Skeletal muscle tissue (tissue), 5 donors: Measurements from ENCODE around the gene BOLA2B. TPM values are rescaled to one million over a fixed set of nuclear protein-coding genes. Genes with fewer than 3 reads are reported as not detected.

Source experiments
- H3K27ac ChIP-seq: one replicate; pipeline ENCODE4 v1.7.0; 2013; ENCODE audit warnings: mild to moderate bottlenecking, low read depth, low read length, inconsistent platforms
- H3K27me3 ChIP-seq, 3 donors: one replicate each; pipeline ENCODE4 v1.7.0; 2013; ENCODE audit warnings: low read length in 3 of 3; ENCODE audit not compliant: control insufficient read depth in 3 of 3, insufficient read depth in 3 of 3
- H3K36me3 ChIP-seq, 3 donors: one replicate each; pipeline ENCODE4 v1.7.0; 2013; ENCODE audit warnings: low read length in 3 of 3; ENCODE audit not compliant: control insufficient read depth in 3 of 3, insufficient read depth in 3 of 3
- H3K4me1 ChIP-seq, 3 donors: one replicate each; pipeline ENCODE4 v1.7.0; 2013; ENCODE audit warnings: low read length in 3 of 3, mild to moderate bottlenecking in 3 of 3; ENCODE audit not compliant: control insufficient read depth in 3 of 3, insufficient read depth in 3 of 3
- H3K4me3 ChIP-seq, 3 donors: one replicate each; pipeline ENCODE4 v1.7.0; 2013; ENCODE audit warnings: low read length in 3 of 3
- H3K9ac ChIP-seq, 3 donors: one replicate each; pipeline ENCODE4 v1.7.0; 2013; ENCODE audit warnings: low read length in 3 of 3, mild to moderate bottlenecking in 3 of 3, moderate library complexity in 2 of 3, low read depth in 1 of 3
- H3K9me3 ChIP-seq, 3 donors: one replicate each; pipeline ENCODE4 v1.7.0; 2013; ENCODE audit warnings: low read length in 3 of 3; ENCODE audit not compliant: control insufficient read depth in 3 of 3
- small RNA-seq: library from RNA; depleted of rRNA; stranded (forward); fragments of <200 nt; gene quantifications from one replicate; pipeline ENCODE3, GENCODE V24; 2014
- total RNA-seq: library from RNA; depleted of rRNA; stranded (reverse); fragments of >200 nt; gene quantifications from one replicate; pipeline ENCODE4 v1.2.3, GENCODE V29; 2014
- donor health status: Osteomylitis.

BOLA2B gene
- total RNA-seq, 1 donor from 2014 or later: 23.5 TPM

DNA sequence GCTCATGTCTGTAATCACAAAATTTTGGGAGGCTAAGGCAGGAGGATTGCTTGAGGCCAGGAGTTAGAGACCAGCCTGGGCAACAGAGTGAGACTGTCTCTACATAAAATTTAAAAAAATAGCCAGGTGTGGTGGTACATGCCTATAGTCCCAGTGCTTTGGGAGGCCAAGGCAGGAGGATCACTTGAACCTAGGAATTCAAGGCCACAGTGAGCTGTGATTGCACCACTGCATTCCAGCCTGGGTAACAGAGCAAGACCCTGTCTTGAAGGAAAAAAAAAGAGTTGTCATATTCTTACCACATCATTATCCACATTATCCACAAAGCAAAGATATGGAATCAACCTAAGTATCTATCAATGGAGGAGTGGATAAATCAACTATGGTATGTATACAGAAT is 49.4 kb downstream of the BOLA2B start:
- H3K27me3 ChIP-seq: no peaks in the 10 kb centered on the region
- no peak overlapping the region for H3K9ac ChIP-seq
- H3K9me3 ChIP-seq: no peaks in the 10 kb centered on the region
- no peaks in the 10 kb centered on the region for H3K36me3 ChIP-seq
- no peak overlapping the region for H3K27ac ChIP-seq
- H3K4me1 ChIP-seq: no peaks in the 10 kb centered on the region
- H3K4me3 ChIP-seq: no peak overlapping the region

DNA sequence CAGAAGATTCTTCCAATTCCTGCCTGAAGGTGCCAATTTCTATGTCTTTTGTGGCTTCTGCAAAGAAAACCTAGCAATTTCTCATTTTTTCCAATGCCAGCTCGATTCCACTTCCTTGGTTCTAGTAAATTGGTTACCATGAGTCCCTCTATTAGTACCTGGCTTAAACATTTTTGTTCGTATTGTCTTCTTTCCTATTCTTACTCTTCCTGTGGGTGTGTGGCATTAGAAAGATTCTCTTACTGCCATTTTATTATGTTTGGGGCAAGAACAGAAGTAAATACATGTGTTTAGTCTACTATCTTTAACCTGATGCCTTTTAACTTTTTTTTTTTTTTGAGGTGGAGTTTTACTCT is 50.1 kb downstream of the BOLA2B start:
- Histone ChIP-seq H3K36me3 (no peaks in the 10 kb centered on the region), H3K27me3 (no peaks in the 10 kb centered on the region), H3K4me1 (no peaks in the 10 kb centered on the region), H3K9ac (no peak overlapping the region), H3K27ac (no peak overlapping the region), H3K9me3 (no peaks in the 10 kb centered on the region), H3K4me3 (no peak overlapping the region)

Small RNA genes lying within 50 kb of the gene (small RNA-seq; reads per million reads assigned to genes)
- not detected for gene AC106782.4

Other genes with a start within 250 kb of the BOLA2B start
- gene TMEM219, start 231.6 kb downstream of the BOLA2B start, total RNA-seq: 35.0 TPM
- gene TAOK2, start 219.8 kb downstream of the BOLA2B start, total RNA-seq: 35.0 TPM
- 9.4 TPM for gene HIRIP3, start 198.0 kb downstream of the BOLA2B start, total RNA-seq
- gene INO80E, start 197.4 kb downstream of the BOLA2B start, total RNA-seq: 12.5 TPM
- 0.52 TPM for gene DOC2A, start 182.6 kb downstream of the BOLA2B start, total RNA-seq
- gene C16orf92, start 170.5 kb downstream of the BOLA2B start, total RNA-seq: not detected
- gene TLCD3B, start 162.4 kb downstream of the BOLA2B start, total RNA-seq: 0.52 TPM
- 1,497 TPM for gene ALDOA, start 127.9 kb downstream of the BOLA2B start, total RNA-seq
- gene PPP4C, start 117.7 kb downstream of the BOLA2B start, total RNA-seq: 72.0 TPM
- gene TBX6, start 101.7 kb downstream of the BOLA2B start, total RNA-seq: not detected
- 14.1 TPM for gene YPEL3, start 97.5 kb downstream of the BOLA2B start, total RNA-seq
- gene GDPD3, start 80.1 kb downstream of the BOLA2B start, total RNA-seq: 0.52 TPM
- 14.6 TPM for gene MAPK3, start 70.4 kb downstream of the BOLA2B start, total RNA-seq
- 8.4 TPM for gene CORO1A, start 10.1 kb downstream of the BOLA2B start, total RNA-seq
- 11.0 TPM for gene SLX1A, start 209 bp upstream of the BOLA2B start, total RNA-seq
- 1.6 TPM for gene SULT1A3, start 5.6 kb upstream of the BOLA2B start, total RNA-seq
- 3.7 TPM for gene NPIPB13, start 54.8 kb upstream of the BOLA2B start, total RNA-seq
- gene CD2BP2, start 161.6 kb upstream of the BOLA2B start, total RNA-seq: 24.5 TPM
- gene TBC1D10B, start 176.8 kb upstream of the BOLA2B start, total RNA-seq: 24.5 TPM
- gene MYL11, start 181.1 kb upstream of the BOLA2B start, total RNA-seq: 12,119 TPM
- gene SEPTIN1, start 188.9 kb upstream of the BOLA2B start, total RNA-seq: 0.52 TPM
- gene ZNF48, start 201.8 kb upstream of the BOLA2B start, total RNA-seq: 6.3 TPM
- gene ZNF771, start 213.9 kb upstream of the BOLA2B start, total RNA-seq: 5.2 TPM
- 26.1 TPM for gene DCTPP1, start 236.4 kb upstream of the BOLA2B start, total RNA-seq